ENCODE measurements around the gene GRM7. TPM values are rescaled to one million over a fixed set of nuclear protein-coding genes. Genes with fewer than 3 reads are reported as not detected.

GRM7 gene
- total RNA-seq, 1 donor from 2014 or later = 1.5 TPM

DNA sequence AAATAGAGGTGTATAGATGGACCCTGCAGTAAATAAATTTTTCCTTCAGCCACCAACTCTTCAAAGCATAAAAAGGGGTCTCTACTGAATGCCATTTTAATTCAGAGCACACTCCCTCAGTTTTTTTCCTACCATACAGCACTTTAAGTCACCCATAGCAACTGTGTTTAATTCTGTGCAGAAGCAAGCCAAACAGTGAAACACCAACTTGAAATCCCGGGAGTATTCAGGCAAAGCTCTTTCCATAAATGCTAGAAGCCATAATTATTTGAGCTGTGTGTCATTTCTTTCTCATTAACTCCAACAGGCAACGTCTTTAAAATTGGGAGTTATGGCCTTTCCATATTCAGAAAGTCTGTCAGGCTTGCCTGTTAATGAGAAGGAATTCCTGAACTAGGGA lies 562.1 kb downstream of the GRM7 start:
- H3K27ac Mint-ChIP-seq (ENCODE audit: unreplicated experiment) = no peak overlapping the region
- TF ChIP-seq CTCF (conservative IDR thresholded peaks at IDR 0.05) = no peak
- no peak for DNase-seq (ENCODE audit: low read depth, low spot score)
- H3K27me3 Mint-ChIP-seq (ENCODE audit: low read depth) = no peaks in the 10 kb centered on the region
- peaks cover 13% of the 10 kb centered on the region for H3K4me1 Mint-ChIP-seq
- H3K4me3 Mint-ChIP-seq = no peak overlapping the region
- H3K9me3 Mint-ChIP-seq = no peaks in the 10 kb centered on the region
- no peaks in the 10 kb centered on the region for H3K36me3 Mint-ChIP-seq (ENCODE audit: low read depth)

- H3K4me1 Mint-ChIP-seq = peaks cover 14% of the 10 kb centered on the region
- H3K9me3 Mint-ChIP-seq = no peaks in the 10 kb centered on the region
- H3K4me3 Mint-ChIP-seq = no peak overlapping the region
- no peak for DNase-seq (ENCODE audit: low read depth, low spot score)
- H3K36me3 Mint-ChIP-seq (ENCODE audit: low read depth) = no peaks in the 10 kb centered on the region
- TF ChIP-seq CTCF (conservative IDR thresholded peaks at IDR 0.05) = no peak
- H3K27ac Mint-ChIP-seq (ENCODE audit: unreplicated experiment) = no peak overlapping the region
- H3K27me3 Mint-ChIP-seq (ENCODE audit: low read depth) = no peaks in the 10 kb centered on the region
These were observed 563.1 kb downstream of the GRM7 start for GRCh38 chr3:7423995-7424394.

GRCh38 chr3:7428206-7428718 lies 567.3 kb downstream of the GRM7 start:
- Mint-ChIP-seq H3K4me3 (no peak overlapping the region), H3K27ac (ENCODE audit: unreplicated experiment) (no peak overlapping the region), H3K9me3 (peaks cover 8% of the 10 kb centered on the region), H3K27me3 (ENCODE audit: low read depth) (no peaks in the 10 kb centered on the region), H3K36me3 (ENCODE audit: low read depth) (peaks cover 5% of the 10 kb centered on the region), H3K4me1 (peaks cover 10% of the 10 kb centered on the region)
- no peak for DNase-seq (ENCODE audit: low read depth, low spot score)
- no peak for TF ChIP-seq CTCF (conservative IDR thresholded peaks at IDR 0.05)

DNA sequence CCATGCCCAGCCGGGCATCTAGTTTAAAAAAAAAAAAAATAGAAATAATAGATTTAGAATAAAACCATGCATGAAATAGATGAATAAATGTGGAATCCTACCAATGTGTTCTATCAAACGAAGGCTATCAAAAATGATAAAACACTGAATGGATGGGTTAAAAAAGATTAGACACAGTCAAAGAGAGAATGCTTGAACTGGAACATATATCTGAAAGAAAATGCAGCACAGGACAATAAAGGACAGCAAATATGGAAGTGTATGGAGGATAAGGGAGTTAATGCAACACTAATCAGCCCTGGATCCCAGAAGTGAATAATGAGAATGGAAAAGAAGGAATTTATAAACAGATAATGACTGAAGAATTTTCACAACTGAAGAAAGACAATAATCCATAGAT lies 571.7 kb downstream of the GRM7 start:
- Mint-ChIP-seq H3K36me3 (ENCODE audit: low read depth) (peaks cover 6% of the 10 kb centered on the region), H3K4me3 (no peak overlapping the region)

DNA sequence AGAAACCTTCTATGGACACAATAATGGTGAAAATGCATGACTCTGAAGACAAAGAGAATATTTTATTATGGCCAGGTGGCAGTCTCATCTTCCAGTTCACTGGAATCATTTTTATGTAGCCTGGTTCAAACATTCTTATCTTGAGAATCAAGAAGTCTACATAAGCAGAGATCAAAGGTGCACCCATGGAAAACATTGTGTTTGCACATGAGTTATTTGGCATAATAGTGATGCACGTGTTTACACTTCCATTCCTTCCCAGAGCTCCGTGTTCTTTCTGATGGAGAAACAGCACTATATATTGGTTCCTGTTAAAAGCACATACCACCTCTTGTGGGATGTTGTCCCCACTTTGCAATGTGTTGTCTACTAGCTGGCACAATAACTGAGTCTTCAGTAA lies 572.2 kb downstream of the GRM7 start:
- no peak for DNase-seq (ENCODE audit: low read depth, low spot score)
- peaks cover 6% of the 10 kb centered on the region for H3K36me3 Mint-ChIP-seq (ENCODE audit: low read depth)
- TF ChIP-seq CTCF (conservative IDR thresholded peaks at IDR 0.05) = no peak
- peaks cover 3% of the 10 kb centered on the region for H3K4me1 Mint-ChIP-seq
- no peak overlapping the region for H3K27ac Mint-ChIP-seq (ENCODE audit: unreplicated experiment)
- no peak overlapping the region for H3K4me3 Mint-ChIP-seq
- H3K9me3 Mint-ChIP-seq = peaks cover 9% of the 10 kb centered on the region
- H3K27me3 Mint-ChIP-seq (ENCODE audit: low read depth) = no peaks in the 10 kb centered on the region

More for the DNA sequence above, 571.7 kb downstream of the GRM7 start:
- Mint-ChIP-seq H3K9me3 (peaks cover 9% of the 10 kb centered on the region), H3K4me1 (peaks cover 8% of the 10 kb centered on the region), H3K27me3 (ENCODE audit: low read depth) (no peaks in the 10 kb centered on the region), H3K27ac (ENCODE audit: unreplicated experiment) (no peak overlapping the region)
- no peak for DNase-seq (ENCODE audit: low read depth, low spot score)
- TF ChIP-seq CTCF (conservative IDR thresholded peaks at IDR 0.05) = no peak

DNA sequence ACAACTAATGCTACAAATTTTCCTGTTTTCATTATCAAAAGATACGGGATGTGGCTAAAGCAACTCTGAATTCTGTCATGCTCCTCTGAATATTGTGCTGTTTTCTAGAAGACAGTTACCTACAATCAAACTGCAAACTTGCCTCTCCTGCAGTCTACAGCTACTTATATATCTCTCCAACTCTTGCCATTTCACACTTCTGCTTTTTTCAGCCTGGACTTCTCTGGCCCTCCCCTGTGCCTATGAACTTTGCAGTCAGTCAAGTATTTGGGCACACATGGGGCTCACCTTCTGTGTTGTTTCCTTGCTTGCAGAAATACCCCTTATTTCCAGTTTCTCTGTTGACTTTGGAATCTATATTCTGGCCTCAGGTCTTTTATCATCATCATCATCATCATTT lies 575.6 kb downstream of the GRM7 start:
- Mint-ChIP-seq H3K27me3 (ENCODE audit: low read depth) (no peaks in the 10 kb centered on the region), H3K4me1 (no peaks in the 10 kb centered on the region), H3K4me3 (no peak overlapping the region), H3K9me3 (peaks cover 7% of the 10 kb centered on the region), H3K27ac (ENCODE audit: unreplicated experiment) (no peak overlapping the region), H3K36me3 (ENCODE audit: low read depth) (peaks cover 6% of the 10 kb centered on the region)
- TF ChIP-seq CTCF (conservative IDR thresholded peaks at IDR 0.05) = no peak
- no peak for DNase-seq (ENCODE audit: low read depth, low spot score)

All from neural crest cell (in vitro differentiated cells).